Mesenchymal stem cell (in vitro differentiated cells and primary cell): ENCODE data around the gene RTN1.

ENCODE experiments used
- DNase-seq: peaks from one replicate; pipeline ENCODE4 v3.0.0-alpha.2; 2013
- H2AFZ ChIP-seq: one replicate; pipeline ENCODE4 v1.6.1; 2013; ENCODE audit warnings: low read depth, mild to moderate bottlenecking, control low read depth, inconsistent platforms, low read length, moderate library complexity
- H2AK5ac ChIP-seq: 2 replicates; pipeline ENCODE4 v1.6.1; 2013; ENCODE audit warnings: low read length, moderate library complexity, mild to moderate bottlenecking, inconsistent platforms; ENCODE audit not compliant: severe bottlenecking
- H2BK120ac ChIP-seq: one replicate; pipeline ENCODE4 v1.6.1; 2013; ENCODE audit warnings: low read depth, mild to moderate bottlenecking, inconsistent platforms, low read length, moderate library complexity
- H2BK12ac ChIP-seq, 2 experiments: one replicate each; pipeline ENCODE4 v1.6.1; 2013; ENCODE audit warnings: inconsistent platforms in 2 of 2, low read length in 2 of 2, mild to moderate bottlenecking in 2 of 2, moderate library complexity in 2 of 2, control low read depth in 1 of 2
- H2BK15ac ChIP-seq: one replicate; pipeline ENCODE4 v1.6.1; 2013; ENCODE audit warnings: mild to moderate bottlenecking, low read depth, inconsistent platforms; ENCODE audit not compliant: poor library complexity, severe bottlenecking
- H2BK5ac ChIP-seq: 2 replicates; pipeline ENCODE4 v1.6.1; 2013; ENCODE audit warnings: low read depth, mild to moderate bottlenecking, low read length, control low read depth, inconsistent platforms; ENCODE audit not compliant: poor library complexity, severe bottlenecking
- H3K14ac ChIP-seq, 2 experiments: one replicate each; pipeline ENCODE4 v1.6.1; 2013; ENCODE audit warnings: inconsistent platforms in 2 of 2, low read length in 2 of 2, control low read depth in 1 of 2, mild to moderate bottlenecking in 1 of 2, moderate library complexity in 1 of 2
- H3K18ac ChIP-seq, 2 experiments: one replicate each; pipeline ENCODE4 v1.6.1; 2013; ENCODE audit warnings: inconsistent platforms in 2 of 2, low read length in 2 of 2, control low read depth in 1 of 2, low read depth in 1 of 2, mild to moderate bottlenecking in 1 of 2
- H3K23ac ChIP-seq, 2 experiments: one replicate each; pipeline ENCODE4 v1.6.1; 2013; ENCODE audit warnings: inconsistent platforms in 2 of 2, low read length in 2 of 2, mild to moderate bottlenecking in 2 of 2, moderate library complexity in 2 of 2, control low read depth in 1 of 2
- H3K27ac ChIP-seq: 2 replicates; pipeline ENCODE4 v1.5.1; 2013; ENCODE audit warnings: mild to moderate bottlenecking, moderate library complexity, low read length, control low read depth, inconsistent platforms; ENCODE audit not compliant: poor library complexity, severe bottlenecking
- H3K27me3 ChIP-seq, 2 experiments: 2 replicates each; pipeline versions ENCODE4 v1.6.1 to v1.7.0; 2013; ENCODE audit warnings: low read length in 2 of 2, mild to moderate bottlenecking in 2 of 2, moderate library complexity in 2 of 2, control low read depth in 1 of 2, inconsistent platforms in 1 of 2; ENCODE audit not compliant: control insufficient read depth in 1 of 2, insufficient read depth in 1 of 2
- H3K36me3 ChIP-seq, 2 experiments: 2 replicates each; pipeline versions ENCODE4 v1.6.1 to v1.7.0; 2013; ENCODE audit warnings: low read length in 2 of 2, control low read depth in 1 of 2, inconsistent platforms in 1 of 2, low read depth in 1 of 2, mild to moderate bottlenecking in 1 of 2; ENCODE audit not compliant: insufficient read depth in 2 of 2, control insufficient read depth in 1 of 2
- H3K4ac ChIP-seq, 2 experiments: one replicate each; pipeline ENCODE4 v1.6.1; 2013; ENCODE audit warnings: inconsistent platforms in 2 of 2, low read length in 2 of 2, mild to moderate bottlenecking in 2 of 2, moderate library complexity in 2 of 2, control low read depth in 1 of 2, low read depth in 1 of 2
- H3K4me1 ChIP-seq: 2 replicates; pipeline ENCODE4 v1.6.1; 2013; ENCODE audit warnings: low read depth, low read length, control low read depth; ENCODE audit not compliant: control insufficient read depth, insufficient read depth
- H3K4me2 ChIP-seq: 2 replicates; pipeline ENCODE4 v1.6.1; 2013; ENCODE audit warnings: low read length, mild to moderate bottlenecking, inconsistent platforms; ENCODE audit not compliant: poor library complexity, severe bottlenecking
- H3K4me3 ChIP-seq, 2 experiments: 2 replicates each; pipeline versions ENCODE4 v1.5.1 to v1.7.0; 2013; ENCODE audit warnings: low read length in 2 of 2, mild to moderate bottlenecking in 2 of 2, control low read depth in 1 of 2, low read depth in 1 of 2; ENCODE audit not compliant: insufficient read depth in 1 of 2
- H3K79me1 ChIP-seq: replicated peaks from 2 replicates; pipeline ENCODE4 v1.6.1; 2013; ENCODE audit warnings: mild to moderate bottlenecking, control low read depth, low read length, inconsistent platforms; ENCODE audit not compliant: poor library complexity, severe bottlenecking
- H3K9ac ChIP-seq: 2 replicates; pipeline ENCODE4 v1.7.0; 2013; ENCODE audit warnings: mild to moderate bottlenecking, low read length, moderate library complexity
- H3K9me3 ChIP-seq: 2 replicates; pipeline ENCODE4 v1.7.0; 2013; ENCODE audit warnings: mild to moderate bottlenecking, low read length; ENCODE audit not compliant: control insufficient read depth
- H4K8ac ChIP-seq: one replicate; pipeline ENCODE4 v1.6.1; 2013; ENCODE audit warnings: inconsistent platforms, mild to moderate bottlenecking, low read length, moderate library complexity
- H4K91ac ChIP-seq: one replicate; pipeline ENCODE4 v1.6.1; 2013; ENCODE audit warnings: mild to moderate bottlenecking, low read length, inconsistent platforms
- WGBS: methylation state at CpG from one replicate; pipeline ENCODE4 v1.1.7; 2013; ENCODE audit warnings: mixed read lengths; 5-methylcytosine and 5-hydroxymethylcytosine counted together

Gene RTN1

GRCh38 chr14:59846595-59846994, 24.0 kb downstream of the RTN1 start:
- Histone ChIP-seq H3K36me3 (no peaks in the 10 kb centered on the region), H3K27ac (no peak overlapping the region), H3K23ac (no peak overlapping the region), H3K4ac (no peak overlapping the region), H2BK5ac (no peak overlapping the region), H4K8ac (no peak overlapping the region), H3K4me2 (no peak overlapping the region), H2BK15ac (no peak overlapping the region), H3K27me3 (peaks cover 0 to 9% of the 10 kb centered on the region in 2 experiments), H3K79me1 (no peaks in the 10 kb centered on the region), H3K4me3 (no peak overlapping the region), H3K9ac (no peak overlapping the region), H3K9me3 (no peaks in the 10 kb centered on the region), H3K4me1 (no peaks in the 10 kb centered on the region), H2AFZ (no peak overlapping the region), H2BK120ac (no peak overlapping the region), H3K18ac (no peak overlapping the region), H3K14ac (no peak overlapping the region), H4K91ac (no peak overlapping the region), H2BK12ac (no peak overlapping the region), H2AK5ac (no peak overlapping the region)
- no peak for DNase-seq
- 81% methylated on average over 2 of the region's 2 CpGs for WGBS

GRCh38 chr14:59845245-59845644, 25.3 kb downstream of the RTN1 start:
- no peak overlapping the region for H2BK5ac ChIP-seq
- WGBS: 70% methylated on average over 3 of the region's 3 CpGs
- no peaks in the 10 kb centered on the region for H3K4me1 ChIP-seq
- no peak overlapping the region for H4K91ac ChIP-seq
- no peak overlapping the region for H2BK15ac ChIP-seq
- no peak overlapping the region for H4K8ac ChIP-seq
- H3K4ac ChIP-seq: no peak overlapping the region
- no peaks in the 10 kb centered on the region for H3K36me3 ChIP-seq
- no peak overlapping the region for H3K18ac ChIP-seq
- no peaks in the 10 kb centered on the region for H3K79me1 ChIP-seq
- H2AK5ac ChIP-seq: no peak overlapping the region
- no peak overlapping the region for H3K23ac ChIP-seq
- no peaks in the 10 kb centered on the region for H3K9me3 ChIP-seq
- H3K4me2 ChIP-seq: no peak overlapping the region
- no peak overlapping the region for H3K14ac ChIP-seq
- peaks cover 0 to 9% of the 10 kb centered on the region in 2 experiments for H3K27me3 ChIP-seq
- no peak overlapping the region for H3K4me3 ChIP-seq
- no peak for DNase-seq
- no peak overlapping the region for H2AFZ ChIP-seq
- no peak overlapping the region for H2BK120ac ChIP-seq
- H3K27ac ChIP-seq: no peak overlapping the region
- no peak overlapping the region for H2BK12ac ChIP-seq
- H3K9ac ChIP-seq: no peak overlapping the region

GRCh38 chr14:59844186-59844812, 26.3 kb downstream of the RTN1 start:
- peaks cover 0 to 9% of the 10 kb centered on the region in 2 experiments for H3K27me3 ChIP-seq
- no peak overlapping the region for H3K23ac ChIP-seq
- no peaks in the 10 kb centered on the region for H3K9me3 ChIP-seq
- no peak overlapping the region for H4K8ac ChIP-seq
- DNase-seq: no peak
- H2BK12ac ChIP-seq: no peak overlapping the region
- no peak overlapping the region for H2AK5ac ChIP-seq
- no peak overlapping the region for H2BK5ac ChIP-seq
- H3K9ac ChIP-seq: no peak overlapping the region
- no peak overlapping the region for H2AFZ ChIP-seq
- no peak overlapping the region for H3K18ac ChIP-seq
- H3K36me3 ChIP-seq: no peaks in the 10 kb centered on the region
- 83% methylated on average over 6 of the region's 8 CpGs for WGBS
- no peak overlapping the region for H3K4ac ChIP-seq
- H2BK15ac ChIP-seq: no peak overlapping the region
- H3K79me1 ChIP-seq: no peaks in the 10 kb centered on the region
- H3K4me2 ChIP-seq: no peak overlapping the region
- no peak overlapping the region for H3K27ac ChIP-seq
- no peak overlapping the region for H3K4me3 ChIP-seq
- H3K4me1 ChIP-seq: no peaks in the 10 kb centered on the region
- no peak overlapping the region for H3K14ac ChIP-seq
- no peak overlapping the region for H4K91ac ChIP-seq
- H2BK120ac ChIP-seq: no peak overlapping the region

GRCh38 chr14:59836116-59836515, 34.5 kb downstream of the RTN1 start:
- Histone ChIP-seq H3K4me2 (no peak overlapping the region), H3K14ac (no peak overlapping the region), H2BK15ac (no peak overlapping the region), H3K23ac (no peak overlapping the region), H3K4me3 (no peak overlapping the region), H2AFZ (no peak overlapping the region), H3K4me1 (no peaks in the 10 kb centered on the region), H3K36me3 (no peaks in the 10 kb centered on the region), H3K79me1 (no peaks in the 10 kb centered on the region), H2BK12ac (no peak overlapping the region), H4K91ac (no peak overlapping the region), H3K27ac (no peak overlapping the region), H3K9me3 (no peaks in the 10 kb centered on the region), H2BK120ac (no peak overlapping the region), H3K9ac (no peak overlapping the region), H4K8ac (no peak overlapping the region), H3K27me3 (no peaks in the 10 kb centered on the region), H3K4ac (no peak overlapping the region), H3K18ac (no peak overlapping the region), H2BK5ac (no peak overlapping the region), H2AK5ac (no peak overlapping the region)
- 61% methylated on average over 3 of the region's 3 CpGs for WGBS
- no peak for DNase-seq
